GM12864 (cell line): ENCODE data around the gene ZNF469.

Experiments
- DNase-seq: peaks from one replicate; pipeline ENCODE4 v3.0.0-alpha.2; 2011; ENCODE audit warnings: low read depth
- H3K4me3 ChIP-seq: 2 replicates; pipeline ENCODE4 v1.5.1; 2011; ENCODE audit warnings: mild to moderate bottlenecking, low read depth, low read length, control low read depth
- CTCF ChIP-seq: IDR thresholded peaks from 2 replicates; pipeline ENCODE4 v1.5.1; 2011; ENCODE audit warnings: low read depth, mild to moderate bottlenecking, moderate library complexity, low read length, control low read depth, inconsistent platforms; ENCODE audit errors: missing control alignments

The ZNF469 gene

GRCh38 chr16:88374736-88375135 lies 8.0 kb upstream of the ZNF469 start:
- TF ChIP-seq CTCF: no peak
- DNase-seq: no peak

GRCh38 chr16:88375236-88375975 lies 7.4 kb upstream of the ZNF469 start:
- no peak for TF ChIP-seq CTCF
- H3K4me3 ChIP-seq: no peak overlapping the region
- no peak for DNase-seq

More at GRCh38 chr16:88374736-88375135, 8.0 kb upstream of the ZNF469 start:
- H3K4me3 ChIP-seq: no peak overlapping the region

GRCh38 chr16:88375996-88376834 lies 6.5 kb upstream of the ZNF469 start:
- no peak overlapping the region for H3K4me3 ChIP-seq
- TF ChIP-seq CTCF: no peak
- no peak for DNase-seq

- H3K4me3 ChIP-seq: no peak overlapping the region
- DNase-seq: no peak
Observed at GRCh38 chr16:88376835-88377726, 5.7 kb upstream of the ZNF469 start.

GRCh38 chr16:88377961-88378360 lies 4.8 kb upstream of the ZNF469 start:
- TF ChIP-seq CTCF: no peak
- no peak for DNase-seq
- H3K4me3 ChIP-seq: no peak overlapping the region

More at GRCh38 chr16:88376835-88377726, 5.7 kb upstream of the ZNF469 start:
- no peak for TF ChIP-seq CTCF

GRCh38 chr16:88378401-88378800 lies 4.4 kb upstream of the ZNF469 start:
- no peak for DNase-seq
- no peak for TF ChIP-seq CTCF
- no peak overlapping the region for H3K4me3 ChIP-seq
